Esophagus muscularis mucosa (tissue), 3 donors: ENCODE results near the gene ARL17B.
"Not testable (repeated sequence)": the region's sequence is repeated elsewhere in the genome, so short reads cannot be mapped to it uniquely, and the experiment has no call there.

Source experiments
- CTCF ChIP-seq, 3 experiments: fragments of 200-600 bp in 2 of 3; fragments of 450-650 bp in 1 of 3; sonication (generic) in 2 of 3; IDR thresholded peaks; one replicate each; pipeline ENCODE4 v1.5.1; 2017 to 2019; ENCODE audit warnings: antibody characterized with exemption in 3 of 3, mild to moderate bottlenecking in 2 of 3, moderate library complexity in 1 of 3
- POLR2A ChIP-seq: fragments of 450-650 bp; IDR thresholded peaks from one replicate; pipeline ENCODE4 v1.6.1; 2017; ENCODE audit warnings: antibody characterized with exemption, moderate library complexity, mild to moderate bottlenecking, low read depth

GRCh38 chr17:46407155-46407554 is 45.6 kb upstream of the ARL17B start:
- not testable (repeated sequence) for TF ChIP-seq CTCF (IDR thresholded peaks at IDR 0.05); POLR2A
